NT2/D1 (cell line): ENCODE measurements around the gene CDKN3.

Experiments used
- SUZ12 ChIP-seq: IDR thresholded peaks from 2 replicates; pipeline ENCODE4 v1.6.1; 2011; ENCODE audit not compliant: insufficient read length, insufficient read depth; ENCODE audit errors: extremely low read depth
- YY1 ChIP-seq: IDR thresholded peaks from 2 replicates; pipeline ENCODE4 v1.6.1; 2011; ENCODE audit not compliant: insufficient read length, insufficient read depth
- ZNF274 ChIP-seq: IDR thresholded peaks from 2 replicates; pipeline ENCODE4 v1.6.1; 2011; ENCODE audit warnings: mild to moderate bottlenecking, low read depth, low read length

DNA sequence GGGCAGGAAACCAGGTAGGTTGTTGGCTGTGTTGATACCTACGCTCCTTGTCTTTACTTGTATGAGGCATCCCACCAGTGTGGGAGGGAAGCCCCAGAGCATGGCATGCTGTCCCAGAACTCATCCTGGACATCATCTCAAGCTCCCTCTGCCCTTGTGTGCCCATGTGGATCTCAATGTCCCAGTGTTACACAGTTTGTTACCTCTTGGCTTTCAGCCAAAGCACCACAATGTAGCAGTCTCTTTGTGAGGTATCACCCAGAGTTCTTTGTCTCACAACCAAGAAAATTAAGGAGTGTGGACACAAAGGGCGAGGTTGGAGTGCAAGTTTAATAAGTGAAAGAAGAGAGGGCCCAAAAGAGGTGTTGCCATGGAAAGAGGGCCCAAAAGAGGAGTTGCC, 43.1 kb upstream of the CDKN3 start:
- TF ChIP-seq ZNF274 (no peak), YY1 (no peak), SUZ12 (no peak)
